Transverse colon (tissue), 3 donors: ENCODE data around the gene PPP1R12B.

Source experiments
- EP300 ChIP-seq: sonication (generic); formaldehyde crosslinking; IDR thresholded peaks from one replicate; pipeline ENCODE4 v1.6.1; 2017; ENCODE audit warnings: antibody characterized with exemption, low read depth
- POLR2A ChIP-seq: fragments of 450-650 bp; IDR thresholded peaks from one replicate; pipeline ENCODE4 v1.6.1; 2016; ENCODE audit warnings: antibody characterized with exemption, mild to moderate bottlenecking, moderate library complexity
- TF ChIP-seq, protein P1 (sequence below), 5 experiments: fragments of 200-600 bp in 3 of 5; fragments of 450-650 bp in 2 of 5; sonication (generic) in 3 of 5; IDR thresholded peaks; 1 replicate in 2 of 5; 2 replicates in 3 of 5; pipeline ENCODE4 v1.5.1; 2016 to 2017; ENCODE audit warnings: antibody characterized with exemption in 5 of 5, inconsistent platforms in 3 of 5, mild to moderate bottlenecking in 2 of 5, moderate library complexity in 1 of 5

DNA sequence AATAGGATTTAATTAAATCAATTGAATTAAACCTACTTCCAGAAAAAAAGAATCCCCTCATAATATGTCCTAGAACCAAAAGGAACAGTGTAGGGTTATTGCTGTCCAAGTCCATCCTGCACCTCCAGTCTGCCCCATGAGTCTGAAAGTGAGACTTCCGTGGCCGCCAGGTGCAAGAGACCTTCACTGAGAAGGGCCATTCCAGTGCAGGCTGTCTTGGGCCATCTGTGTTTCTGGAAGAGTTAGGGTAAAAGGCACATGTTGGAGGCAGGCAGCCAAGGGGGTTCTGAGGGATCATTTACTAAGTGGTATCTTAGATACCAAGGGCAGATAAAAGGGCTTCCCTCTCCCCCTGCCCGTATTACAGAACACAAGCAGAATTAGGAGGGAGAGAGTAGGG is 37.8 kb upstream of the PPP1R12B start:
- no peak for TF ChIP-seq POLR2A
- TF ChIP-seq, protein P1, sequence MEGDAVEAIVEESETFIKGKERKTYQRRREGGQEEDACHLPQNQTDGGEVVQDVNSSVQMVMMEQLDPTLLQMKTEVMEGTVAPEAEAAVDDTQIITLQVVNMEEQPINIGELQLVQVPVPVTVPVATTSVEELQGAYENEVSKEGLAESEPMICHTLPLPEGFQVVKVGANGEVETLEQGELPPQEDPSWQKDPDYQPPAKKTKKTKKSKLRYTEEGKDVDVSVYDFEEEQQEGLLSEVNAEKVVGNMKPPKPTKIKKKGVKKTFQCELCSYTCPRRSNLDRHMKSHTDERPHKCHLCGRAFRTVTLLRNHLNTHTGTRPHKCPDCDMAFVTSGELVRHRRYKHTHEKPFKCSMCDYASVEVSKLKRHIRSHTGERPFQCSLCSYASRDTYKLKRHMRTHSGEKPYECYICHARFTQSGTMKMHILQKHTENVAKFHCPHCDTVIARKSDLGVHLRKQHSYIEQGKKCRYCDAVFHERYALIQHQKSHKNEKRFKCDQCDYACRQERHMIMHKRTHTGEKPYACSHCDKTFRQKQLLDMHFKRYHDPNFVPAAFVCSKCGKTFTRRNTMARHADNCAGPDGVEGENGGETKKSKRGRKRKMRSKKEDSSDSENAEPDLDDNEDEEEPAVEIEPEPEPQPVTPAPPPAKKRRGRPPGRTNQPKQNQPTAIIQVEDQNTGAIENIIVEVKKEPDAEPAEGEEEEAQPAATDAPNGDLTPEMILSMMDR (IDR thresholded peaks at IDR 0.05) = no peak
- no peak for TF ChIP-seq EP300
